ENCODE results near the gene SF3B3. TPM values are rescaled to one million over a fixed set of nuclear protein-coding genes. Genes with fewer than 3 reads are reported as not detected.

The SF3B3 gene
- total and polyA plus RNA-seq, 10 of the 15 experiments (the other 5 are each of a cell fraction or from before 2014, with no cell fraction given), result 134 to 453 (median 215) TPM

DNA sequence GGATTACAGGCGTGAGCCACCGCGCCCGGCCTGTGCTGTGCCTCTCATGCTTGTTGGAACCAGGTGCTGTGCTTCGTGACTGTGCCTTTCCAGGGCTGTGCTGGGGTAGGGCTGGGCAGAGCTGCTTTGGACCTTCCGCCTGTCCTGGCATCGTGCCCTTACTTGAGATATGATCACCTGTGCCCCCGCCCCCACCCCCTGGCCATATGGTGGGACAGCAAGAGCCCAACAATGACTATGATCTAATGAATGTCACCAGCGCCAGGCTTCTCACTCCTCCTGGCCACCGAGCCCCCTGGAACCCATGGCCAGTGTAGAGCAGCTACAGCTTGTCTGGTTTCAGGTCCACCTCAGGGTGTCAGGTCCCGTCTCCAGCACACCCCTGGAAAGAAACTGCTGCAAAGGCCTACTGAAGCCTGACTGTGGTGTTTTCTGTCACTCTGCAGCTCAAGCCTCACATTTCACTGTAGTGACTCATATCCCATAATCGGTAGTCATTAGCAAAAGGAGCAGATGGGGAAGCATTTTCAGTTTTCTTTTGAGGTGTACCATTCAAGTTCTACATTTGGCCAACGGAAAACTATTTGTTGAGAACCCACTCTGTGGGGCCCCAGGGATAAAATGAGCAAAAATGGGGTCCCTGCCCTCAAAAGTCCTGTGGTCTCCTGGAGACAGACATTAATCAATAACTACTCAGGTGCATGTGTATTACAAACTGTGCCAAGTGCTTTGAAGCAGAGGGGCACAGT, 47.2 kb upstream of the SF3B3 start (continued):
- TF ChIP-seq, protein P1, sequence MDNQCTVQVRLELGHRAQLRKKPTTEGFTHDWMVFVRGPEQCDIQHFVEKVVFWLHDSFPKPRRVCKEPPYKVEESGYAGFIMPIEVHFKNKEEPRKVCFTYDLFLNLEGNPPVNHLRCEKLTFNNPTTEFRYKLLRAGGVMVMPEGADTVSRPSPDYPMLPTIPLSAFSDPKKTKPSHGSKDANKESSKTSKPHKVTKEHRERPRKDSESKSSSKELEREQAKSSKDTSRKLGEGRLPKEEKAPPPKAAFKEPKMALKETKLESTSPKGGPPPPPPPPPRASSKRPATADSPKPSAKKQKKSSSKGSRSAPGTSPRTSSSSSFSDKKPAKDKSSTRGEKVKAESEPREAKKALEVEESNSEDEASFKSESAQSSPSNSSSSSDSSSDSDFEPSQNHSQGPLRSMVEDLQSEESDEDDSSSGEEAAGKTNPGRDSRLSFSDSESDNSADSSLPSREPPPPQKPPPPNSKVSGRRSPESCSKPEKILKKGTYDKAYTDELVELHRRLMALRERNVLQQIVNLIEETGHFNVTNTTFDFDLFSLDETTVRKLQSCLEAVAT (IDR thresholded peaks at IDR 0.05), result peak; percentile 68; the same call in 1 of the 2 replicates
- TF ChIP-seq MYB (IDR thresholded peaks at IDR 0.05; ENCODE audit: borderline replicate concordance, low read depth, low read length) (peak; percentile 71; the same call in 1 of the 2 replicates), MYC (IDR thresholded peaks at IDR 0.05; ENCODE audit: insufficient read depth, insufficient read length, insufficient replicate concordance, low read length, severe bottlenecking) (no peak), TARDBP (IDR thresholded peaks at IDR 0.05; ENCODE audit: borderline replicate concordance) (peak; percentile 69; the same call in 1 of the 2 replicates), MEF2B (IDR thresholded peaks at IDR 0.05; ENCODE audit: partially characterized antibody, poor library complexity, severe bottlenecking) (peak; percentile 77)
- TF ChIP-seq, protein P2, sequence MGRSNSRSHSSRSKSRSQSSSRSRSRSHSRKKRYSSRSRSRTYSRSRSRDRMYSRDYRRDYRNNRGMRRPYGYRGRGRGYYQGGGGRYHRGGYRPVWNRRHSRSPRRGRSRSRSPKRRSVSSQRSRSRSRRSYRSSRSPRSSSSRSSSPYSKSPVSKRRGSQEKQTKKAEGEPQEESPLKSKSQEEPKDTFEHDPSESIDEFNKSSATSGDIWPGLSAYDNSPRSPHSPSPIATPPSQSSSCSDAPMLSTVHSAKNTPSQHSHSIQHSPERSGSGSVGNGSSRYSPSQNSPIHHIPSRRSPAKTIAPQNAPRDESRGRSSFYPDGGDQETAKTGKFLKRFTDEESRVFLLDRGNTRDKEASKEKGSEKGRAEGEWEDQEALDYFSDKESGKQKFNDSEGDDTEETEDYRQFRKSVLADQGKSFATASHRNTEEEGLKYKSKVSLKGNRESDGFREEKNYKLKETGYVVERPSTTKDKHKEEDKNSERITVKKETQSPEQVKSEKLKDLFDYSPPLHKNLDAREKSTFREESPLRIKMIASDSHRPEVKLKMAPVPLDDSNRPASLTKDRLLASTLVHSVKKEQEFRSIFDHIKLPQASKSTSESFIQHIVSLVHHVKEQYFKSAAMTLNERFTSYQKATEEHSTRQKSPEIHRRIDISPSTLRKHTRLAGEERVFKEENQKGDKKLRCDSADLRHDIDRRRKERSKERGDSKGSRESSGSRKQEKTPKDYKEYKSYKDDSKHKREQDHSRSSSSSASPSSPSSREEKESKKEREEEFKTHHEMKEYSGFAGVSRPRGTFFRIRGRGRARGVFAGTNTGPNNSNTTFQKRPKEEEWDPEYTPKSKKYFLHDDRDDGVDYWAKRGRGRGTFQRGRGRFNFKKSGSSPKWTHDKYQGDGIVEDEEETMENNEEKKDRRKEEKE (IDR thresholded peaks at IDR 0.05), result no peak

Measured in GM12878 (cell line).